H9 (cell line): ENCODE data around the gene ASPSCR1. TPM values are rescaled to one million over a fixed set of nuclear protein-coding genes. Genes with fewer than 3 reads are reported as not detected.

ENCODE experiments used
- DNase-seq: peaks from one replicate; pipeline ENCODE4 v3.0.0-alpha.2; 2017
- H2AFZ ChIP-seq: one replicate; pipeline ENCODE4 v1.6.1; 2013; ENCODE audit warnings: mild to moderate bottlenecking, low read length, control low read depth, moderate library complexity
- H2AK5ac ChIP-seq: 2 replicates; pipeline ENCODE4 v1.6.1; 2013; ENCODE audit warnings: low read length, control low read depth, mixed read lengths; ENCODE audit not compliant: insufficient read length
- H2BK120ac ChIP-seq: one replicate; pipeline ENCODE4 v1.6.1; 2013; ENCODE audit warnings: low read depth, mild to moderate bottlenecking, low read length, control low read depth, inconsistent platforms; ENCODE audit not compliant: poor library complexity, severe bottlenecking
- H2BK12ac ChIP-seq: 2 replicates; pipeline ENCODE4 v1.6.1; 2013; ENCODE audit warnings: low read length, control low read depth, mixed read lengths, low read depth; ENCODE audit not compliant: insufficient read length
- H2BK15ac ChIP-seq: 2 replicates; pipeline ENCODE4 v1.6.1; 2013; ENCODE audit warnings: low read depth, low read length, control low read depth
- H2BK20ac ChIP-seq: one replicate; pipeline ENCODE4 v1.6.1; 2013; ENCODE audit warnings: low read depth, mild to moderate bottlenecking, low read length, control low read depth, inconsistent platforms; ENCODE audit not compliant: poor library complexity, severe bottlenecking
- H2BK5ac ChIP-seq: 2 replicates; pipeline ENCODE4 v1.6.1; 2013; ENCODE audit warnings: low read length, control low read depth, mixed read lengths; ENCODE audit not compliant: insufficient read length
- H3K14ac ChIP-seq: 2 replicates; pipeline ENCODE4 v1.6.1; 2013; ENCODE audit warnings: low read length, control low read depth; ENCODE audit not compliant: insufficient read depth
- H3K18ac ChIP-seq: 2 replicates; pipeline ENCODE4 v1.6.1; 2013; ENCODE audit warnings: low read depth, mild to moderate bottlenecking, mixed read lengths, low read length, control low read depth; ENCODE audit not compliant: insufficient read length
- H3K23ac ChIP-seq: 2 replicates; pipeline ENCODE4 v1.6.1; 2013; ENCODE audit warnings: low read length, control low read depth, mixed read lengths, low read depth; ENCODE audit not compliant: insufficient read length
- H3K23me2 ChIP-seq: 2 replicates; pipeline ENCODE4 v1.6.1; 2013; ENCODE audit warnings: low read depth, mild to moderate bottlenecking, mixed read lengths, low read length, control low read depth; ENCODE audit not compliant: insufficient read length, poor library complexity, severe bottlenecking
- H3K27ac ChIP-seq: 2 replicates; pipeline ENCODE4 v1.5.1; 2013; ENCODE audit warnings: low read length, control low read depth, mixed read lengths, low read depth; ENCODE audit not compliant: insufficient read length
- H3K27me3 ChIP-seq: 2 replicates; pipeline ENCODE4 v1.6.1; 2013; ENCODE audit warnings: low read length, control low read depth, inconsistent platforms; ENCODE audit not compliant: insufficient read depth
- H3K4ac ChIP-seq: 2 replicates; pipeline ENCODE4 v1.6.1; 2013; ENCODE audit warnings: low read depth, mild to moderate bottlenecking, control low read depth, inconsistent platforms, low read length, moderate library complexity
- H3K4me1 ChIP-seq: 2 replicates; pipeline ENCODE4 v1.6.1; 2013; ENCODE audit warnings: low read length, control low read depth, inconsistent platforms; ENCODE audit not compliant: insufficient read depth
- H3K4me2 ChIP-seq: 2 replicates; pipeline ENCODE4 v1.6.1; 2013; ENCODE audit warnings: low read length, control low read depth, mixed read lengths; ENCODE audit not compliant: insufficient read length, insufficient read depth
- H3K56ac ChIP-seq: 2 replicates; pipeline ENCODE4 v1.6.1; 2013; ENCODE audit warnings: low read depth, mild to moderate bottlenecking, mixed read lengths, low read length, control low read depth; ENCODE audit not compliant: insufficient read length
- H3K79me1 ChIP-seq: 2 replicates; pipeline ENCODE4 v1.6.1; 2013; ENCODE audit warnings: low read depth, mild to moderate bottlenecking, moderate library complexity, low read length, control low read depth, inconsistent platforms; ENCODE audit not compliant: insufficient read depth, poor library complexity, severe bottlenecking
- H3K79me2 ChIP-seq: 2 replicates; pipeline ENCODE4 v1.6.1; 2013; ENCODE audit warnings: low read length, control low read depth, inconsistent platforms; ENCODE audit not compliant: insufficient read depth
- H3K9ac ChIP-seq: 2 replicates; pipeline ENCODE4 v1.6.1; 2013; ENCODE audit warnings: low read length, control low read depth, mixed read lengths; ENCODE audit not compliant: insufficient read length; ENCODE audit errors: extremely low read depth
- H3K9me3 ChIP-seq: one replicate; pipeline ENCODE4 v1.6.1; 2013; ENCODE audit warnings: low read depth, low read length, inconsistent platforms; ENCODE audit not compliant: control insufficient read depth
- H3T11ph ChIP-seq: one replicate; pipeline ENCODE4 v1.6.1; 2013; ENCODE audit warnings: mild to moderate bottlenecking, low read length, control low read depth, inconsistent platforms
- H4K20me1 ChIP-seq: one replicate; pipeline ENCODE4 v1.6.1; 2013; ENCODE audit not compliant: control insufficient read depth, insufficient read length, insufficient read depth
- H4K5ac ChIP-seq: 2 replicates; pipeline ENCODE4 v1.6.1; 2013; ENCODE audit warnings: low read depth, mild to moderate bottlenecking, mixed read lengths, low read length, control low read depth; ENCODE audit not compliant: insufficient read length
- H4K8ac ChIP-seq: replicated peaks from 2 replicates; pipeline ENCODE4 v1.6.1; 2013; ENCODE audit warnings: low read length, control low read depth, mixed read lengths, low read depth; ENCODE audit not compliant: insufficient read length
- H4K91ac ChIP-seq: 2 replicates; pipeline ENCODE4 v1.6.1; 2013; ENCODE audit warnings: low read depth, mild to moderate bottlenecking, moderate library complexity, mixed read lengths, low read length, control low read depth; ENCODE audit not compliant: insufficient read length
- H3K27ac Mint-ChIP-seq, 3 experiments: 2 replicates in 2 of 3; 3 replicates in 1 of 3; pipeline ENCODE4 v1.8.0; 2020 to 2021; ENCODE audit warnings: mixed read lengths in 3 of 3, mild to moderate bottlenecking in 1 of 3, moderate library complexity in 1 of 3
- H3K27me3 Mint-ChIP-seq: 2 replicates; pipeline ENCODE4 v1.8.0; 2021; ENCODE audit warnings: low read depth, mild to moderate bottlenecking, moderate library complexity, mixed read lengths
- H3K36me3 Mint-ChIP-seq, 3 experiments: 2 replicates in 2 of 3; 3 replicates in 1 of 3; pipeline ENCODE4 v1.8.0; 2020 to 2021; ENCODE audit warnings: low read depth in 3 of 3, mixed read lengths in 3 of 3; ENCODE audit not compliant: insufficient read depth in 1 of 3
- H3K4me1 Mint-ChIP-seq, 2 experiments: 2 replicates each; pipeline ENCODE4 v1.8.0; 2020; ENCODE audit warnings: mixed read lengths in 2 of 2
- H3K4me3 Mint-ChIP-seq, 2 experiments: 2 replicates in 1 of 2; 3 replicates in 1 of 2; pipeline ENCODE4 v1.8.0; 2020 to 2021; ENCODE audit warnings: mild to moderate bottlenecking in 2 of 2, mixed read lengths in 2 of 2, moderate library complexity in 1 of 2
- H3K9me3 Mint-ChIP-seq, 2 experiments: 2 replicates in 1 of 2; 3 replicates in 1 of 2; pipeline ENCODE4 v1.8.0; 2020; ENCODE audit warnings: mild to moderate bottlenecking in 2 of 2, mixed read lengths in 2 of 2, moderate library complexity in 1 of 2
- WGBS: extraction: QIAGEN DNeasy Blood & Tissue Kit; methylation state at CpG from one replicate; pipeline ENCODE4 v1.1.7; 2013; ENCODE audit warnings: missing lambda C conversion rate, low lambda C conversion rate, mixed read lengths; ENCODE audit not compliant: insufficient read length; ENCODE audit errors: extremely low coverage; 5-methylcytosine and 5-hydroxymethylcytosine counted together
- total RNA-seq: library from RNA; stranded (reverse); gene quantifications from 2 replicates; pipeline ENCODE4 v1.2.1, GENCODE V29; 2021
- TF ChIP-seq, protein P1 (sequence below): fragments of 200-600 bp; sonication (generic); conservative IDR thresholded peaks from 3 replicates; pipeline ENCODE4 v1.8.0; 2021; ENCODE audit warnings: antibody characterized with exemption, mild to moderate bottlenecking

The ASPSCR1 gene
- total RNA-seq, 1 experiment from 2014 or later = 50.9 TPM

DNA sequence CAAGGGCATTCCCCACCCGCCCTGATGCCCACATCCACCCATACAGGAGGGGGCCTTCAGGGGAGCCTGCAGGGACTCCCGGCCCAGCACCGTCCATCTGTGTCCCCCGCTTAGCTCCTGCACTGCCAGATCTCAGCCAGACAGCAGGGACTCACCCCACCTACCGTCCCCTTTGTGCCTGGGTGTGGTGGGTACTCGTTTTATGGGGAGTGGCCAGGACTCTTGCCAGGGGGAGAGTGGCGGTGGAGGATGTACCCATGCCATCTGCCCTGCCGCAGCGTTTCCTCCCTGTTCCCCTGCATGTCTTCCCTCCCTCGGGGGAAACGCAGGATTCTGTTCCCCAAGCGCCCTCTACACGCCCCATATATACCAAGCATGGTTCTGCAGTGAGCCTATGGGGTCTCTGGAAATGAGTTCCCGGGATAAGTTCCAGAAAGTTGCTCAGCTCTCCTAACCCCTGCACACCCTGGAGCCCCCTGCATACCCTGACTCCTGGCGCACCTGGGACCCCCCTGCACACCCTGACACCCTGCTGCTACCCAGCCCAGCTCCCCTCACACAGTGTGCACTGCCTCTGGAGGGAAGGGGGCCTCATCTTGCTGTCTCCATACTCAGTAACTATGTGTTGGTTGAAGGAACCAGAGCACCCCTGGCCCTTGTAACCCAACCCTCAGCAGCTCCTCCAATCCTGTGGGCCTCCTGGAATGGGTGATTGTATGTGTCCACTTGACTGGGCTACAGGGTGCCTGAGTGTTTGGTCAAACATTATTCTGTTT is 45.7 kb upstream of the ASPSCR1 start:
- peaks cover 3% of the 10 kb centered on the region for H3K79me1 ChIP-seq
- no peak overlapping the region for H4K8ac ChIP-seq
- H3K23me2 ChIP-seq = peaks cover 5% of the 10 kb centered on the region
- Mint-ChIP-seq H3K4me1 (peaks cover 2 to 15% of the 10 kb centered on the region in 2 experiments; a peak in 3 of 4 replicates), H3K27me3 (peaks cover 20% of the 10 kb centered on the region), H3K9me3 (no peaks in the 10 kb centered on the region), H3K4me3 (peak overlapping the region in 1 of 2 experiments; percentile 26; a peak in 2 of 5 replicates), H3K36me3 (peaks cover 3 to 32% (median 21%) of the 10 kb centered on the region in 3 experiments; a peak in 6 of 7 replicates), H3K27ac (peak overlapping the region in 1 of 3 experiments; percentile 89; a peak in 2 of 7 replicates)
- H4K91ac ChIP-seq = no peak overlapping the region
- no peak overlapping the region for H2BK12ac ChIP-seq
- no peak overlapping the region for H2BK15ac ChIP-seq
- H3K27me3 ChIP-seq = no peaks in the 10 kb centered on the region; the same call in 1 of the 2 replicates
- H3K18ac ChIP-seq = no peak overlapping the region
- H2AFZ ChIP-seq = no peak overlapping the region
- H3K9me3 ChIP-seq = no peaks in the 10 kb centered on the region
- no peak overlapping the region for H3K23ac ChIP-seq
- H3T11ph ChIP-seq = no peak overlapping the region
- H3K4me1 ChIP-seq = no peaks in the 10 kb centered on the region
- peaks cover 4% of the 10 kb centered on the region for H4K20me1 ChIP-seq
- H3K14ac ChIP-seq = no peak overlapping the region
- no peak overlapping the region for H4K5ac ChIP-seq
- no CpG with 5 or more reads among the region's 15 CpGs for WGBS
- no peak for DNase-seq
- no peak overlapping the region for H2BK120ac ChIP-seq
- H2BK20ac ChIP-seq = no peak overlapping the region
- H3K4me2 ChIP-seq = no peak overlapping the region
- H2AK5ac ChIP-seq = no peak overlapping the region
- peaks cover 2% of the 10 kb centered on the region; the same call in 1 of the 2 replicates for H3K79me2 ChIP-seq
- H3K9ac ChIP-seq = no peak overlapping the region
- no peak overlapping the region for H3K56ac ChIP-seq
- no peak overlapping the region for H2BK5ac ChIP-seq
- no peak overlapping the region for H3K4ac ChIP-seq
- TF ChIP-seq, protein P1, sequence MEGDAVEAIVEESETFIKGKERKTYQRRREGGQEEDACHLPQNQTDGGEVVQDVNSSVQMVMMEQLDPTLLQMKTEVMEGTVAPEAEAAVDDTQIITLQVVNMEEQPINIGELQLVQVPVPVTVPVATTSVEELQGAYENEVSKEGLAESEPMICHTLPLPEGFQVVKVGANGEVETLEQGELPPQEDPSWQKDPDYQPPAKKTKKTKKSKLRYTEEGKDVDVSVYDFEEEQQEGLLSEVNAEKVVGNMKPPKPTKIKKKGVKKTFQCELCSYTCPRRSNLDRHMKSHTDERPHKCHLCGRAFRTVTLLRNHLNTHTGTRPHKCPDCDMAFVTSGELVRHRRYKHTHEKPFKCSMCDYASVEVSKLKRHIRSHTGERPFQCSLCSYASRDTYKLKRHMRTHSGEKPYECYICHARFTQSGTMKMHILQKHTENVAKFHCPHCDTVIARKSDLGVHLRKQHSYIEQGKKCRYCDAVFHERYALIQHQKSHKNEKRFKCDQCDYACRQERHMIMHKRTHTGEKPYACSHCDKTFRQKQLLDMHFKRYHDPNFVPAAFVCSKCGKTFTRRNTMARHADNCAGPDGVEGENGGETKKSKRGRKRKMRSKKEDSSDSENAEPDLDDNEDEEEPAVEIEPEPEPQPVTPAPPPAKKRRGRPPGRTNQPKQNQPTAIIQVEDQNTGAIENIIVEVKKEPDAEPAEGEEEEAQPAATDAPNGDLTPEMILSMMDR = no peak
- H3K27ac ChIP-seq = no peak overlapping the region
